NCI-H1048 (cell line): ENCODE data around the gene ITGA5.

Experiments used
- DNase-seq: peaks from one replicate; lab custom pipeline; 2025; lab: John Stamatoyannopoulos, UW

Gene ITGA5

GRCh38 chr12:54411391-54412241 lies 7.5 kb downstream of the ITGA5 start:
- no peak for DNase-seq

GRCh38 chr12:54409267-54409666 lies 9.8 kb downstream of the ITGA5 start:
- no peak for DNase-seq

GRCh38 chr12:54407183-54407905 lies 11.7 kb downstream of the ITGA5 start:
- DNase-seq = no peak

- DNase-seq = no peak
Measured at GRCh38 chr12:54405573-54405972, 13.5 kb downstream of the ITGA5 start.

GRCh38 chr12:54405106-54405505 lies 14.0 kb downstream of the ITGA5 start:
- no peak for DNase-seq

- DNase-seq = peak; percentile 26
Measured at GRCh38 chr12:54404061-54405004, 14.7 kb downstream of the ITGA5 start.

- DNase-seq = no peak
Measured at GRCh38 chr12:54401119-54401518, 17.9 kb downstream of the ITGA5 start.

GRCh38 chr12:54398995-54399793 lies 19.9 kb downstream of the ITGA5 start:
- no peak for DNase-seq

- DNase-seq = no peak
Measured at GRCh38 chr12:54398218-54398617, 20.8 kb downstream of the ITGA5 start.

- no peak for DNase-seq
Measured at GRCh38 chr12:54397157-54397556, 21.9 kb downstream of the ITGA5 start.

GRCh38 chr12:54395545-54395944 lies 23.5 kb downstream of the ITGA5 start:
- no peak for DNase-seq

GRCh38 chr12:54394986-54395385 lies 24.1 kb downstream of the ITGA5 start:
- DNase-seq = no peak

- peak; percentile 9 for DNase-seq
Measured at GRCh38 chr12:54394281-54394719, 24.8 kb downstream of the ITGA5 start.

- DNase-seq = no peak
Measured at GRCh38 chr12:54393743-54394142, 25.3 kb downstream of the ITGA5 start.

- DNase-seq = no peak
Measured at GRCh38 chr12:54393207-54393609, 25.9 kb downstream of the ITGA5 start.

GRCh38 chr12:54392485-54393206 lies 26.4 kb downstream of the ITGA5 start:
- DNase-seq = no peak

- no peak for DNase-seq
Measured at GRCh38 chr12:54390668-54391551, 28.2 kb downstream of the ITGA5 start.

- DNase-seq = no peak
Measured at GRCh38 chr12:54390176-54390667, 28.8 kb downstream of the ITGA5 start.

GRCh38 chr12:54389607-54390175 lies 29.4 kb downstream of the ITGA5 start:
- no peak for DNase-seq
